AG10803 (cell line): ENCODE results near the gene VMAC.
"Not testable (repeated sequence)": the region's sequence is repeated elsewhere in the genome, so short reads cannot be mapped to it uniquely, and the experiment has no call there.

Source experiments
- DNase-seq: peaks from one replicate; pipeline ENCODE4 v3.0.0; 2010; ENCODE audit warnings: low read depth
- H3K4me3 ChIP-seq: 2 replicates; pipeline ENCODE4 v1.5.1; 2011; ENCODE audit warnings: mild to moderate bottlenecking, low read length, control low read depth
- CTCF ChIP-seq: conservative IDR thresholded peaks from 2 replicates; pipeline ENCODE4 v1.5.1; 2011; ENCODE audit warnings: mild to moderate bottlenecking, low read length, control low read depth, inconsistent platforms

The VMAC gene

GRCh38 chr19:5880196-5880595 is 24.5 kb upstream of the VMAC start:
- no peak overlapping the region for H3K4me3 ChIP-seq
- no peak for DNase-seq
- no peak for TF ChIP-seq CTCF

- H3K4me3 ChIP-seq = no peak overlapping the region
- peak; percentile 88 for DNase-seq
- no peak for TF ChIP-seq CTCF
These were observed 24.0 kb upstream of the VMAC start for GRCh38 chr19:5880604-5881078.

- no peak for DNase-seq
- no peak overlapping the region for H3K4me3 ChIP-seq
- no peak for TF ChIP-seq CTCF
These were observed 23.0 kb upstream of the VMAC start for GRCh38 chr19:5881543-5882299.

GRCh38 chr19:5882421-5882968 is 22.2 kb upstream of the VMAC start:
- no peak overlapping the region for H3K4me3 ChIP-seq
- no peak for TF ChIP-seq CTCF
- no peak for DNase-seq

- H3K4me3 ChIP-seq = not testable (repeated sequence)
- peak; percentile 23 for DNase-seq
These were observed 21.4 kb upstream of the VMAC start for GRCh38 chr19:5883157-5883873.

- not testable (repeated sequence) for DNase-seq, H3K4me3 ChIP-seq
These were observed 20.4 kb upstream of the VMAC start for GRCh38 chr19:5884065-5884811.

GRCh38 chr19:5889288-5889971 is 15.2 kb upstream of the VMAC start:
- no peak for TF ChIP-seq CTCF
- peak; percentile 54 for DNase-seq
- H3K4me3 ChIP-seq = no peak overlapping the region
